GM12865 (cell line): ENCODE results near the gene OGFR.

Experiments used
- DNase-seq: peaks from one replicate; pipeline ENCODE4 v3.0.0; 2010; ENCODE audit warnings: low read depth
- H3K4me3 ChIP-seq: 2 replicates; pipeline ENCODE4 v1.5.1; 2011; ENCODE audit warnings: mild to moderate bottlenecking, low read depth, low read length, control low read depth
- CTCF ChIP-seq: IDR thresholded peaks from 2 replicates; pipeline ENCODE4 v1.5.1; 2011; ENCODE audit warnings: low read length, control low read depth, low read depth, inconsistent platforms; ENCODE audit not compliant: insufficient read depth; ENCODE audit errors: missing control alignments

Gene OGFR

GRCh38 chr20:62782149-62782892 lies 22.3 kb upstream of the OGFR start:
- no peak overlapping the region for H3K4me3 ChIP-seq
- DNase-seq: no peak
- TF ChIP-seq CTCF: peak; percentile 9

DNA sequence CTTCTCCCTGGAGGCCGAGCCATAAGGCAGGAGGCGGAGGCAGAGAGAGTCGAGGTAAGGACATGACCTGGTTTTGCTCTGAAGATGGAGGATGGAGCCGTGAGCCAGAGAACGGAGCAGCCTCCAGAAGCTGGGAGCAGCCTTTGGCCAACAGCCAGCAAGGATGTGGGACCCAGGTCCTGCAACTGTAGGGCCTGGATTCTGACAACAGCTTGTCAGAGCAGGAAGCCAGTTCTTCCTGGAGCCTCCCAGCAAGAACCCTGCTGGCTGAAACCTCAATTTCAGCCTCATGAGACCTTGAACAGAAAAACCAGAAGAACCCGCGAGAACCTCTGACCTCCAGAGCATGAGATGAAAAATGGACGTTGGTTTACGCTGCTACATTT lies 21.7 kb upstream of the OGFR start:
- TF ChIP-seq CTCF: no peak
- no peak overlapping the region for H3K4me3 ChIP-seq
- DNase-seq: no peak

GRCh38 chr20:62784497-62784896 lies 20.1 kb upstream of the OGFR start:
- DNase-seq: no peak
- no peak overlapping the region for H3K4me3 ChIP-seq
- no peak for TF ChIP-seq CTCF

DNA sequence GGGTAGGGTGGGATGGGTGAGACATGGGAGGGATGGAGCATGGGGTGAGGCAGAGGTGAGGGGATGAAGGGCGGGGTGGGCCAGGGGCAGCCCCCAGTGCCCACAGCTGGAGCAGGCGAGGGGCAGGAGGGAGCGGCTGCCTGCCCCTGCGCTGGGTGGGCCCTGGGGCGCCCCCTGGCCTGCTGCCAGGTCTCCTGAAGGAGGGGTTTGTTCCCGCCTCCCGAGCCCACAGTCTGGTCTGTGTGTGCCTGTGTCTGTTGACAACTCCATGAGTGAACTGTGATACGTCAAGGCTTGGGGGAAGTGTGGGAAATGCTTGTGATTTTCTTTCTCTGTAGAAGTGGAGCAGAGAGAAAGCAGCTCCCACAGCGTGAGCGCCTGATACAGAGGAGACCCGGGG lies 19.2 kb upstream of the OGFR start:
- H3K4me3 ChIP-seq: no peak overlapping the region
- DNase-seq: no peak
- no peak for TF ChIP-seq CTCF

- no peak for TF ChIP-seq CTCF
- H3K4me3 ChIP-seq: no peak overlapping the region
- no peak for DNase-seq
Measured at GRCh38 chr20:62786157-62786556, 18.5 kb upstream of the OGFR start.

GRCh38 chr20:62787321-62787720 lies 17.3 kb upstream of the OGFR start:
- DNase-seq: no peak
- no peak for TF ChIP-seq CTCF
- H3K4me3 ChIP-seq: no peak overlapping the region

GRCh38 chr20:62787866-62788265 lies 16.8 kb upstream of the OGFR start:
- no peak overlapping the region for H3K4me3 ChIP-seq
- TF ChIP-seq CTCF: no peak
- DNase-seq: no peak
